AG04449 (cell line): Measurements from ENCODE around the gene MGAT5B.

Source experiments
- CTCF ChIA-PET: fragments of 350-600 bp; formaldehyde crosslinking; extraction: SDS; loops from one replicate; lab custom pipeline; 2021; ENCODE audit warnings: antibody characterized with exemption; lab: Yijun Ruan, JAX
- POLR2A ChIA-PET: fragments of 400-600, 350-600 bp; formaldehyde crosslinking; extraction: SDS; loops from one replicate; lab custom pipeline; 2020; ENCODE audit warnings: antibody characterized with exemption, inconsistent platforms; lab: Yijun Ruan, JAX
- DNase-seq: peaks from one replicate; pipeline ENCODE4 v3.0.0-alpha.2; 2010; ENCODE audit warnings: low read depth, low spot score
- H3K4me3 ChIP-seq: 2 replicates; pipeline ENCODE4 v1.5.1; 2011; ENCODE audit warnings: low read depth, mild to moderate bottlenecking, control low read depth, low read length
- CTCF ChIP-seq: IDR thresholded peaks from one replicate; pipeline ENCODE4 v1.5.1; 2011; ENCODE audit warnings: mild to moderate bottlenecking, moderate library complexity, low read length, control low read depth, inconsistent platforms; ENCODE audit not compliant: insufficient read depth; ENCODE audit errors: missing control alignments

Gene MGAT5B

DNA sequence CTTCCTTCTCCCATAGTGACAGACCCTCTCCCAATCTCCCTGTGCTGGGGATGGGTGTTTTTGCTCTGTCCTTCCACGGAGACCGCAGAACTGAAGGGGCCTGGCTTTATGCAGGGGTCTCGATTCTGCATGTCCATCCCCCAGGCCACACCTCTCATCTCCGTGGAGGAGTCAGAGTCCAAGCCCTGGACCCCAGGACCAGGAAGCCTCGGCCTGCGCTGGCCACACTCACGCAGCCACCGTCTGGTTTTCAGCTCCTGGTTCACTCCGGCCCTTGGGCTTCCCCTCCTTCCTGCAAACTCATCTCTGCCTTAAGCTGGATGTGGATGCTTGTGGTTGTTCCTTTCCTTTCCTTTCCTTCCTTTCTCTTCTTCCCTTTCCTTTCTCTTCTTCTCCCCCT is 90.8 kb downstream of the MGAT5B start:
- DNase-seq: no peak
- POLR2A ChIA-PET: interaction anchor here (0.6 kb wide), 1 partner anchor 109 kb away, joined by 3 read pairs; no protein-coding TSS in a partner anchor
- no peak overlapping the region for H3K4me3 ChIP-seq
- no peak for TF ChIP-seq CTCF
- CTCF ChIA-PET: interaction anchor here (2.0 kb wide), 1 partner anchor 98 kb away, joined by 8 read pairs; no protein-coding TSS in a partner anchor

DNA sequence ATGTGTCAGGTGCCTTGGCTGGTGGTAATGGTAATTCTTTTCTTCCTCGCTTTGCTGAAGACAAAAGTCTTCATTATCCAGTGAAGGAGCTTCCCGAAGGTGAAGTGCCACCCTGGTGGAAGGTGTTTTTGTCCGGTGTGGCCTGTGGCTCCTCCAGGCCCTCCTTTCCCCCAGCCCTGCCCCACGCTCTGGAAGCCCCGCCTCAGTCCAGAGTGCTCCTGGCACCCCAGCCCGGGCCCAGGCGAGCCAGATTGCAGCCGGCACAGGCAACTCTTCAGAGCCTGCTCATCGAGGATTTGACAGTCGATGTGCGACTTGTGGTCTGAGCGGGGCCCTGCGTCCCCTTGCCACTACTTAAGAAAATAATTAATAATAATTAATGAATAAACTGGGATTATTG is 93.7 kb downstream of the MGAT5B start:
- no peak for DNase-seq
- ChIA-PET CTCF (no interaction called here), POLR2A (no interaction called here)
- no peak overlapping the region for H3K4me3 ChIP-seq
- TF ChIP-seq CTCF: no peak

- TF ChIP-seq CTCF: no peak
- H3K4me3 ChIP-seq: no peak overlapping the region
- CTCF ChIA-PET: no interaction called here
- DNase-seq: no peak
- POLR2A ChIA-PET: no interaction called here
These were observed 94.7 kb downstream of the MGAT5B start for GRCh38 chr17:76962858-76963257.

GRCh38 chr17:76966016-76966415 is 97.8 kb downstream of the MGAT5B start:
- TF ChIP-seq CTCF: no peak
- no peak overlapping the region for H3K4me3 ChIP-seq
- CTCF ChIA-PET: no interaction called here
- no peak for DNase-seq
- POLR2A ChIA-PET: no interaction called here

DNA sequence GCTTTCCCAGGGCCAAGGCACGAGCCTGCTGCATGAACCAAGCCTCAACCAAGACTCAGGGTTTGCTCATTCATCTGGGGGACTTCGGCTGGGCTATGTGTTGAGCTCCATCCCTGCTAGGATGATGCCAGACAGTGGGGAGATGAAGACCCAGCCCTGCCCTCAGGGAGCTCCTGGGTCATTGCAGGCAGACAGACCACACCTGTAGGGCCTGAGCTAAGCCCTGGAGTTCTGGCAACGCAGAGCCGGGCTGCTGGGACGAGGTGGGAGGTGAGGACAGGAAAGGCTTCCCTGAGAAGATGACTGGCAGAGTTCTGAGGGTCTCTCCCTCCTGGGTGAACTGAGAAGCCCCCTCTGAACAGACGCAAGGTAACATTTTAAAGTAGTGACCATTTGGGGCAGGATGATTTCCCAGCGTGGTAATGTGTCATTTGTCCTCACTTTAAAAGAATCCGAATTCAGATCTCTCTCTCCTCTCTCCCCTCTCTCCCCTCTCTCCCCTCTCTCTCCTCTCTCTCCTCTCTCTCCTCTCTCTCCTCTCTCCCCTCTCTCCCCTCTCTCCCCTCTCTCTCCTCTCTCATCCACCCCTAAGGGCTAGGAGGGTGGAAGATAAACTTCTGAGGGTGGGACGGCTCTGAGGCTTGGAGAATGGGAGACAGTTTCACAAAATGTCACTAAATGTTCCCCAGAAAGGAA is 98.4 kb downstream of the MGAT5B start:
- H3K4me3 ChIP-seq: no peak overlapping the region
- DNase-seq: no peak
- TF ChIP-seq CTCF: no peak
- CTCF ChIA-PET: no interaction called here
- POLR2A ChIA-PET: no interaction called here

GRCh38 chr17:76967762-76968161 is 99.6 kb downstream of the MGAT5B start:
- no peak for TF ChIP-seq CTCF
- ChIA-PET POLR2A (no interaction called here), CTCF (no interaction called here)
- no peak for DNase-seq
- no peak overlapping the region for H3K4me3 ChIP-seq
